ENCODE results near the gene GPR141. TPM values are rescaled to one million over a fixed set of nuclear protein-coding genes. Genes with fewer than 3 reads are reported as not detected.

Gene GPR141
- polyA plus RNA-seq, 1 of the 3 experiments (the other 2 are of a cell fraction) = not detected

DNA sequence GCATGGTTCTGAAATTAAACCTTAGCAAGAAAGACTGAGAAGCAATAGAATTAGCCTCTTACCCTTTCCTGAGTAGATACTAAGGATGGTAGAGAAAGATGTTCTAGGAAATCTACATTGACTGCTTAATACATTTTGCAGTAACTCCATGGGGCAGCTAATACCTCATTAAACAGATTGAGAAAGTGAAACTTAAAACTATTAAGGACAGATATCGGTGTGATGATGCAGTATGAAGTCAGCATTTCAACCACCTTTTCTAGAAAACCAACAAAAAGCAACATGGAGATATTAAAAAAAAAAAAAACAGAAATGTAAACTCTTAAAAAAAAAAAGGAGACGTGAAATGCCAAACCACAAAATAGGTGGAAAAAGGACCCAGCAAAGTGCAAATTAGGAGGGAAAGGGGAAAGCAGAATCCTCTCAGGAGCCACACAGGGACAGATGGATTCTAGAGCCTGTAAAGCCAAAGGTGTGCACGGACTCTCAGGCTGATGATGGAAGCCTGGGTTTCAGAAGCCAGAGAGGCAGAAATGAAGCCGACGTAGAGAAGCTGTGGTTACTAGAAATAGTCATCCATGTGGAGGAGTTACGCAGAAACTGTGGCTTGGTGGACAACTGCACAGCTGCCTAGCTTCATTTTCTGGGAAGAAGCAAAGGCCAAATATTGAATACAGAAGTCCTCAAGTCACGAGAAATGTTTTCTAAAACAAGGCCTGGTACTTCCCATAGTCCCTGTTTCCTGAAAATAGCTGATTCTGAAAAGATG lies 38.1 kb upstream of the GPR141 start:
- POLR2A ChIA-PET = no interaction called here
- Histone ChIP-seq H3K4me2 (no peak overlapping the region), H3K79me2 (ENCODE audit: insufficient read depth) (no peaks in the 10 kb centered on the region), H3K36me3 (replicated peaks in 1 of 2; ENCODE audit: control insufficient read depth in 1 of 2, insufficient read depth in 2 of 2, low read length in 1 of 2) (no peaks in the 10 kb centered on the region), H4K20me1 (ENCODE audit: insufficient read depth) (no peaks in the 10 kb centered on the region), H3K27ac (ENCODE audit: low read depth in 2 of 2, low read length in 1 of 2) (no peak overlapping the region), H3K4me1 (ENCODE audit: control insufficient read depth in 1 of 2, insufficient read depth in 2 of 2, low read depth in 1 of 2, low read length in 1 of 2) (no peaks in the 10 kb centered on the region), H3K9me3 (peaks cover 6% of the 10 kb centered on the region), H3K27me3 (ENCODE audit: insufficient read depth) (no peaks in the 10 kb centered on the region), H3K9ac (no peak overlapping the region), H3F3A (replicated peaks; ENCODE audit: insufficient read depth) (no peaks in the 10 kb centered on the region), H3K4me3 (ENCODE audit: low read depth in 2 of 2, low read length in 1 of 2) (no peak overlapping the region), H2AFZ (ENCODE audit: low read depth) (no peak overlapping the region), H3K9me2 (no peaks in the 10 kb centered on the region)
- TF ChIP-seq SMC3 (IDR thresholded peaks at IDR 0.05; ENCODE audit: low read depth, low read length) = no peak
- no peak for TF ChIP-seq IRF3 (IDR thresholded peaks at IDR 0.05; ENCODE audit: low read depth, low read length)
- no peak for TF ChIP-seq RAD21 (IDR thresholded peaks at IDR 0.05; ENCODE audit: low read length)
- TF ChIP-seq CTCF (IDR thresholded peaks at IDR 0.05) = no peak
- TF ChIP-seq MAX (IDR thresholded peaks at IDR 0.05; ENCODE audit: low read depth) = no peak
- TF ChIP-seq, protein P1, sequence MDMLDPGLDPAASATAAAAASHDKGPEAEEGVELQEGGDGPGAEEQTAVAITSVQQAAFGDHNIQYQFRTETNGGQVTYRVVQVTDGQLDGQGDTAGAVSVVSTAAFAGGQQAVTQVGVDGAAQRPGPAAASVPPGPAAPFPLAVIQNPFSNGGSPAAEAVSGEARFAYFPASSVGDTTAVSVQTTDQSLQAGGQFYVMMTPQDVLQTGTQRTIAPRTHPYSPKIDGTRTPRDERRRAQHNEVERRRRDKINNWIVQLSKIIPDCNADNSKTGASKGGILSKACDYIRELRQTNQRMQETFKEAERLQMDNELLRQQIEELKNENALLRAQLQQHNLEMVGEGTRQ (IDR thresholded peaks at IDR 0.05; ENCODE audit: borderline replicate concordance, low read depth, low read length) = no peak
- TF ChIP-seq USF1 (IDR thresholded peaks at IDR 0.05; ENCODE audit: borderline replicate concordance, low read depth) = no peak
- no peak for TF ChIP-seq REST (IDR thresholded peaks at IDR 0.05; ENCODE audit: low read depth, low read length)
- no peak for TF ChIP-seq GATA2 (CRISPR knock-in tag; IDR thresholded peaks at IDR 0.05)
- no peak for TF ChIP-seq EP300 (IDR thresholded peaks at IDR 0.05; ENCODE audit: borderline replicate concordance in 1 of 2, low read depth in 1 of 2, low read length in 1 of 2)
- TF ChIP-seq NFIC (IDR thresholded peaks at IDR 0.05; ENCODE audit: borderline replicate concordance) = no peak
- TF ChIP-seq RXRA (IDR thresholded peaks at IDR 0.05; ENCODE audit: borderline replicate concordance, low read depth) = no peak
- TF ChIP-seq TCF12 (IDR thresholded peaks at IDR 0.05) = no peak
- TF ChIP-seq, protein P2, sequence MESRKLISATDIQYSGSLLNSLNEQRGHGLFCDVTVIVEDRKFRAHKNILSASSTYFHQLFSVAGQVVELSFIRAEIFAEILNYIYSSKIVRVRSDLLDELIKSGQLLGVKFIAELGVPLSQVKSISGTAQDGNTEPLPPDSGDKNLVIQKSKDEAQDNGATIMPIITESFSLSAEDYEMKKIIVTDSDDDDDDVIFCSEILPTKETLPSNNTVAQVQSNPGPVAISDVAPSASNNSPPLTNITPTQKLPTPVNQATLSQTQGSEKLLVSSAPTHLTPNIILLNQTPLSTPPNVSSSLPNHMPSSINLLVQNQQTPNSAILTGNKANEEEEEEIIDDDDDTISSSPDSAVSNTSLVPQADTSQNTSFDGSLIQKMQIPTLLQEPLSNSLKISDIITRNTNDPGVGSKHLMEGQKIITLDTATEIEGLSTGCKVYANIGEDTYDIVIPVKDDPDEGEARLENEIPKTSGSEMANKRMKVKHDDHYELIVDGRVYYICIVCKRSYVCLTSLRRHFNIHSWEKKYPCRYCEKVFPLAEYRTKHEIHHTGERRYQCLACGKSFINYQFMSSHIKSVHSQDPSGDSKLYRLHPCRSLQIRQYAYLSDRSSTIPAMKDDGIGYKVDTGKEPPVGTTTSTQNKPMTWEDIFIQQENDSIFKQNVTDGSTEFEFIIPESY (IDR thresholded peaks at IDR 0.05; ENCODE audit: borderline replicate concordance, low read depth) = no peak
- no peak for TF ChIP-seq YY1 (IDR thresholded peaks at IDR 0.05; ENCODE audit: low read depth)
- TF ChIP-seq CHD2 (IDR thresholded peaks at IDR 0.05; ENCODE audit: low read length, partially characterized antibody) = no peak
- no peak for TF ChIP-seq JUND (IDR thresholded peaks at IDR 0.05)
- TF ChIP-seq FOSL2 (IDR thresholded peaks at IDR 0.05; ENCODE audit: borderline replicate concordance, low read depth) = no peak
- no peak for TF ChIP-seq FOXJ3 (CRISPR knock-in tag; IDR thresholded peaks at IDR 0.05)
- TF ChIP-seq MEF2A (IDR thresholded peaks at IDR 0.05; ENCODE audit: borderline replicate concordance, low read depth) = no peak
- DNase-seq = no peak
- CTCF ChIA-PET = no interaction called here
- WGBS (ENCODE audit: low lambda C conversion rate) = 44% methylated on average over 7 of the region's 7 CpGs
